GM11168 (cell line): Measurements from ENCODE around the gene GLIS2.

ENCODE experiments used
- in situ Hi-C: fragments of 300-500 bp; cut with MboI; formaldehyde crosslinking; loops from one replicate; pipeline ENCODE4 v1.12.0; 2022; ENCODE audit warnings: low sequenced_read_pairs; ENCODE audit not compliant: unreplicated experiment

The GLIS2 gene

DNA sequence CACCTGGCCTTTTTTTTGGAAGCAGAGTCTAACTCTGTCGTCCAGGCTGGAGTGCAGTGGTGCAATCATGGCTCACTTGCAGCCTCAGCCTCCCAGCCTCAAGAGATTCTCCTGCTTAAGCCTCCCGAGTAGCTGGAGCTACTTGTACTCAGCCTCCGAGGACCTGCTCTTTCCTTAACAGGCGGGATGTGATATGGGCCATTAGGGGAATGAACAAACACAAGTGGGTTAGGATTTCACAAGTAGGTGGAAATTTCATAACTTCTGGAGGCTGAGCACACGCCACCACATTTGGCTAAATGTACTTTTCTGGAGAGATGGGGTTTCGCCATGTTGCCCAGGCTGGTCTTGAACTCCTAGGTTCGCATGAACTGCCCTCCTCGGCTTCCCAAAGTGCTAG lies 31.1 kb downstream of the GLIS2 start:
- in situ Hi-C loops: no loop called here

DNA sequence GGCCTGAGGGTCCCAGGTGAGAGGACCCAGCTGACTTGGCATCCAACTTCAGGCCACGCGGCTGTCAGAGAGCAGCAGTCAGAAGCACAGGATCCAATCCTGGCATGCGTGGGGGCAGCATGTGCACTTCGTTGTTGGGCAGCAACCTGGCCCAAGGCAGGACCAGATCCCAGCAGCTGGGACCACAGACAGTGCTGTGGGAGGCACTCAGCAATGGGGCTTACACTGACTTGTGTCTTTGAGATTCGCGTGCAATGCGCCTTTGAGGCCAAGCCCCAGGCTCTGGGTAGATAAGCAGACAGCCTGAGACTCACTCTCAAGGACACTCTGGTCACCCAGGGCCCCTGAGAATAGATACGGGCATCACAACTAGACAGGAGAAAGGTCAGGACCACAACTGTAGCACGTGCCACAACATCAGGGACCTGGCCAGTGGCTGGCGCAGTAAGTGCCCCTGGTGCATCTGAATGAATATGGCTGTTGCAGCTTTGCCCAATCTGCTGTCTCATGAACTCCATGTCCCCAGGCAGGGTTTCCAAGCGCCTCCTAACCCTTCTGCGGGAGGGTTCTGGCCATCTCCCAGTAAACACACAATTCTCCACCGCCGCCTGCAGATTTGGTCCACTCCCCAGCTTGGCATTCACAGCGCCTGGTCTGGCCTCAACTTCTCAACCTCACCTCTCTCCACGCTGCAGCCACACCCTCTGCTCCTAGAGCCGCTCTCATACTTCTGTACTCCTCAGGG lies 32.1 kb downstream of the GLIS2 start:
- in situ Hi-C loops: no loop called here

DNA sequence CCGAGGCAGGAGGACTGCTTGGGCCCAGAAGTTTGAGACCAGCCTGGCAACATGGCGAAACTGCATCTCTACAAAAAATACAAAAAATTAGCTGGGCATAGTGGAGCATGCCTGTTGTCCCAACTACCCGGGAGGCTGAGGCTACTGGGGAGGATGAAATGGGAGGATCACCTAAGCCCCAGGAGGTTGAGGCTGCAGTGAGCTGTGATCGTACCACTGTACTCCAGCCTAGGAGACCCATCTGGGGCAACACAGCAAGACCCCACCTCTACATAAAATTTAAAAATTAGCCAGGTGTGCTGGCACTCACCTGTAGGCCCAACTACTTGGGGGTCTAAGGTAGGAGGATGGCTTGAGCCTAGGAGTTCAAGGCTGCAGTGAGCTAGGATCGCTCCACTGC lies 33.5 kb downstream of the GLIS2 start:
- in situ Hi-C loops: no loop called here

DNA sequence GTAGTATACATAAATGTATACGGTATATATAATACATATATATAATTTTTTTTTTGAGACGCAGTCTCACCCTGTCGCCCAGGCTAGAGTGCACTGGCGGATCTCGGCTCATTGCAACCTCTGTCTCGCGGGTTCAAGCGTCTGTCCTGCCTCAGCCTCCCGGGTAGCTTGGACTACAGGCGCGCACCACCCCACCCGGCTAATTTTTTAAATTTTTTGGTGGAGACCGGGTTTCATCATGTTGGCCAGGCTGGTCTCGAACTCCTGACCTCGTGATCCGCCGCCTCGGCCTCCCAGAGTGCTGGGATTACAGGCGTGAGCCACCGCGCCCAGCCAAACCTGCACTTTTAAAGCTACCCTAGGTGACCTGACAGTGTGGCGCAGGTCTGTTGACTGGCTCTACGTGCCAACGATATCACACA lies 34.5 kb downstream of the GLIS2 start:
- in situ Hi-C loops: no loop called here

DNA sequence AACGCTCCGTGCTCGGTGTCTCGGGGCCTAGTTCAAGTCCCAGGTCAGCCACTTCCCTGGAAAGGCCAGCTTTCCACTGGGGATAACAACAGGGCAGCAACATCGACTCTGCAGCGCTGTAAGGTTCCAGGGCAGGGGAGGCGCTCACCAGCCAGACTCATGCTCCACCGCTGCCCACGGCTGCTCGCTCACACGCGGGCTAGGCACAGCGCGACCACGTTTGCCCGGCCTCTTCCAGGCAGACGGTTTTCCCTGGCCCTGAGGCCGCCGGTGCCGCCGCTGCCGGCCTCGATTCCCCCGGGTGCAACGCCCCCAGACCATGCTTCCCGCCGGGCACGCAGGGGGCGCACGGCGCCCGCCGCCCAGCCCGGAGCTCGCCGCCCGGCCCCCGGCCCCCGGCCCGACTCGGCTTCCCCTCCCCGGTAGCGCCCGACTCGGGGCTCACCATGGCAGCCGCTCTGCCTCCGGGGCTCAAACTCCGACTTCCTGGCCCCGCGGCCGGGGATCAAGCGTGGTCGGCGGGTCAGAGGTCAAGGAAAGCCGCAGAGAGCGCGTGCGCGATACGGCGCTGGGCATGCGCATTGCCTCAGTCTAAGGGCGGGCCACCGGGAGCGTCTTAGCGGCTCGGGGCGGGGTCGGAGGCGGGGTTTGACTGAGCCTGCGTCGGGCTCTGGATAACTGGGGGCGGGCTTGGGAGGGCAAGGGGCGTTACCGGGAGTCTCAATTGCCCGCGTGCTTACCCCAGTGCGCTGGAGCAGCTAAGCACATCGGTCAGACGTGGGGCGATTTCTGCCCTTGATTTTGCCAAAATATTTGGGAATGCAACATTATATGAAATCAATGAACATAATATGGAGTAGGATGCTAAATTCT lies 35.2 kb downstream of the GLIS2 start, which contains the start of gene PAM16:
TSS of gene PAM16 (minus strand) at position 535 of the 873 bp plus-strand sequence. CDS start at position 448, 87 bp downstream.
- in situ Hi-C loops: no loop called here

DNA sequence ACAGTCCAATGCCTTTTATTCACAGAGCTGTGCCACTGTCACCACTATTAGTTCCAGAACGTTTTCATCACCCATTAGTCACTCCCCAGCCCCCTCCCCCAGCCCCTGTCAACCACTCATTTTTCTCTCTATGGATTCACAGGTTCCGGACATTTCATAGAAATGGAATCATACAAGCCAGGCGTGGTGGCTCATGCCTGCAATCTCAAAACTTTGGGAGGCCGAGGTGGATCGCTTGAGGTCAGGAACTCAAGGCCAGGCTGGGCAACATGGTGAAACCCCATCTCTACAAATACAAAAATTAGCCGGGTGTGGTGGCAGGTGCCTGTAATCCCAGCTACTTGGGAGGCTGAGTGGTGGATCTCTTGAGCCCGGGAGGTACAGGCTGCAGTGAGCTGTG lies 36.0 kb downstream of the GLIS2 start:
- in situ Hi-C loops: no loop called here

DNA sequence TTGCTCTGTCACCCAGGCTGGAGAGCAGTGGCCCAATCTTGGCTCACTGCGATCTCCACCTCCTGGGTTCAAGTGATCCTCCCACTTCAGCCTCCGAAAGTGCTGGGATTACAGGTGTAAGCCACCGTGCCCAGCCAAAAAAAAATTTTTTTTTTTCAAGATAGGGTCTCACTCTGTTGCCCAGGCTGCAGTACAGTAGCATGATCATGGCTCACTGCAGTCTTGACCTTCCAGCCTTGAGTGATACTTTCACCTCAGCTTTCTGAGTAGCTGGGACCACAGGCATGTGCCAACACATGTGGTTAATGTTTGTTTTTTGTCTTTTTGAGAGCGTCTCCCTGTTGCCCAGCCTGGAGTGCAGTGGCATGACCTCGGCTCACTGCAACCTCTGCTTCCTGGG lies 37.0 kb downstream of the GLIS2 start:
- in situ Hi-C loops: no loop called here

DNA sequence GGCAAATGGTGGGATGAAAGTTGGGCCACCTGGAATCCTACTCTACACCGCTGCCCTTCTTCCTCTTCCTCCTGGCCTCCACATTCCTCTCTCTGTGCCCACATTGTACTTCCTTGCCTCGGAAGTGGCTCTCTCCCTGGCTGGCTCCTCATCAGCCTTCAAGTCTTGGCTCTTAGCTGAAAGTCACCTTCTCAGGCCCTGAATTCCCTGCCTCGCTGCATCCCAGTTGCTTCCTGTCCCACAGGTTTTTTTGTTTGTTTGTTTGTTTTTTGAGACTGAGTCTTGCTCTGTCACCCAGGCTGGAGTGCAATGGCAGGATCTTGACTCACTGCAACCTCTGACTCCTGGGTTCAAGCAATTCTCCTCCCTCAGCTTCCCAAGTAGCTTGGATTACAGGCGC lies 37.8 kb downstream of the GLIS2 start:
- in situ Hi-C loops: no loop called here

DNA sequence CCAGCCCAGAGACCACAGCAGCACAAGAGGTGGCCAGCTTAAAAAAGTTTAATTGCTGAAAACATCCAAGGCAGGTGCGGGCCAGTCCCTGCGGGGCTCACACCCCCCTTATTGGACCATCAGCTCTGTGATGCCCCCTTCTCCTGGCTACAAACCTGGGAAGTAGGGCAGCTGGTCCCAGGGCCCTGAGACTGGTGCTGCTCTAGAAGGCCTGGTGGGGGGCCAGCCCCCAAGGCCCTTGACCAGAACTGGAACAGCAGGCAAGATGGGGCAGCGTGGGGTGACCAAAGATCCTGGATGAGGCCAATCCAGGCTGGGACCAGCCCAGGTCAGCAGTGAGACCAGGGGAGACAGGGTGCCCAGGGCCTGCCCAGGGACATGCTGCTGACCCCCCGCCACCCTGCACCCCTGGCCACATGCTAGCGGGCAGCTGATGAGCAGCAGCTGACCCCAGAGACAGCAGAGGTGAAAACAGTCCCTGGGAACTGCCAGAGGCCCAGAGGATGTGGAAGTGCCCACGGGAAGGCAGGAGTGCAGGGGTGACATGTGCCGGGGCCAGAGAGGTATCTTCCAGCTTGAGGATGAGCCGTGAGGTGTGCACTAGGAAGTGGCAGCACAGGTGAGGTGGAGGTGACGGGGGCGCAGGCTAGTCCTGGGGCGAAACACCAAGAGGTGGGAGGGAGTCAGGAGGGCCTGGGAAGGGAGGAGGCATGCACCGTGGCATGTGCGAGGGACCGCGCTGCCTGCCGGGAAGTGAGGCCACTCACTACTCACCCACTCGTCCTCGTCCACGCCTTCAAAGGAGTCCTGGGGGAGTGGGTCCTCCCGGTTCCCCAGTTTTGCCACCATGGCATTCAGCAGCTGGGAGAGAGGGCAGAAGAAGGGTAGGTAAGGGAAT lies 38.9 kb downstream of the GLIS2 start:
- in situ Hi-C loops: no loop called here

DNA sequence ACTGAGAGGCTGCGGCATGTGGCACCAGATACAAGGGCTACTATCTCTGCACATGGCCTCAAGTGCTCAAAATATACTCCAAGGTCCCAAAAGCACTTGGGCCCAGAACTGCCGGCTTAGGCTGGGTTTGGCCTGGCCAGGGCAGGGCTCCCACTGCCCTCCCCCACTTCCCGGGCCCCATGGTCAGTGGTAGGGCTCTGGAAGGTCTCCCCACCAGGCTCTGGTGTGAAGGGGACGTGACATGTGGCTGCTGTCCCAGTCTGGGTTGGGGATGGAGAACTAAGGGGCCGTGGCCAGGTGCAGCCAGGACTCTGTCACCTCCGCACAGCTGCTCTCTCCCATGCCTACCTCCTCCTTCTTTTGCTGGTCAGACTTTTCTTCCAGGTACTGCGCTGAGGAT lies 41.0 kb downstream of the GLIS2 start:
- in situ Hi-C loops: no loop called here

DNA sequence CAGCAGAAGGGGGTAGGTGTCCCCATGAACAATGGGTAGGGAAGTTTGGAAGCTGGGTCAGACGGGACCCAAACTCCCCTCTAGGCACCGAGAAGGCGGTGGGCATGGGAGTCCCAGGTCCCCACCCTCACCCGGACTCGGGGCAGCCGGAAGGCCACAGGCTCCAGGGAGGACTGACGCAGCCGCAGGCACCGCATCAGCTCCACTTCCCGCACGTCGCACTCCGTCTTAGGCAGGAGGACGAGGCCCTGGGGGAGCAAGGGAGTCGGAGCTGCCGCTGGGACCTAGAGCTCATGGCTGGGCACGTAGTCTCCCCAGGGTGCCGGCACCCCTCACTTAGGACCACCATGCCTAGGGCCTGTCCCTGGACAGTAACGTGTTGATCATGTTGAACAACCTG lies 42.4 kb downstream of the GLIS2 start:
- in situ Hi-C loops: no loop called here

DNA sequence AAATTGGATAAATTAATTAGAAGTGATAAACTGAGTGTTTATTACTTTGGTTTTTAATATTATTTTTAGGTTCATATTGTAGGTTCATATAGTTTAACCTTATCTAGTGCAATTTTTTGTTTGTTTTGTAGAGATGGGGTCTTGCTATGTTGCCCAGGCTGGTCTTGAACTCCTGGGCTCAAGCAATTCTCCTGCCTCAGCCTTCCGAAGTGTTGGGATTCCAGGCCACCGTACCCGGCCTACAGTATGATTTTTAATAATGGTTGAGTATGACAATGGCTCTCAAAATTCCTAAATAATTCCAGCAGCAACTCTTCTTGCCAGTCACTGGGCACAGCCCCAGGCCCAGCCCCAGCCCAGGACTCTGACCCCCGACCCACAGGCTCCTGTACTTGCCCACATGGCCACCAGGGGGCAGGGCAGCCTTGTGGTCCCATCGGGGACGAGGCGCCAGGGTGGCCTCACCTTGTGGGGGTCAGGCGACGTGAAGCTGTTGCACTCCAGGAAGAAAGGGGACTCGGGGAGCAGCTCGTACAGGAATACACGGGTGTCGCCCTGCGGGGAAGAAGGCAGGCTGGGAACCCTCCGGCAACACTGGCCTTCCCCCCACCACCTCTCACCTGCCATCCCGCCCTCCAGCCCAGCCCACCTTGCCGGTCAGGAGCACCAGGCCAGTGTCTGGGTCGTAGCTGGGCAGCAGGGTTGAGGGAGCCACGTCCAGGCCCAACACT lies 43.1 kb downstream of the GLIS2 start:
- in situ Hi-C loops: no loop called here

DNA sequence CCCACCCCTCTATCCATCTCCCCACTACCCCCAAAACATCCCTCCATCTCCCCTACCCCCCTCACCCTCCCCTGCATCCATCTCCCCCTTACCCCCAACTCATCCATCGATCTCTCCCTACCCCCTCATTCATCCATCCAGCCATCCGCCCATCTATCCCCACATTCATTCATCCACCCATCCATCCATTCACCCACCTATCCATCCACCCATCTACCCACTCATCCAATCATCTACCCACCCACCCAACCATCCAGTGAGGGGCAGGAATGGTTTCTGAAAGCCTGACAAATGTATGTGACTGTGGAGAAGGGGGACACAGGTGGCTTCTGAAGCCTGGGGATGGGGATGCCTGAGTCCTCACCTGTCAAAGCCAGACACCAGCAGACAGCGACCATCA lies 44.0 kb downstream of the GLIS2 start:
- in situ Hi-C loops: no loop called here

DNA sequence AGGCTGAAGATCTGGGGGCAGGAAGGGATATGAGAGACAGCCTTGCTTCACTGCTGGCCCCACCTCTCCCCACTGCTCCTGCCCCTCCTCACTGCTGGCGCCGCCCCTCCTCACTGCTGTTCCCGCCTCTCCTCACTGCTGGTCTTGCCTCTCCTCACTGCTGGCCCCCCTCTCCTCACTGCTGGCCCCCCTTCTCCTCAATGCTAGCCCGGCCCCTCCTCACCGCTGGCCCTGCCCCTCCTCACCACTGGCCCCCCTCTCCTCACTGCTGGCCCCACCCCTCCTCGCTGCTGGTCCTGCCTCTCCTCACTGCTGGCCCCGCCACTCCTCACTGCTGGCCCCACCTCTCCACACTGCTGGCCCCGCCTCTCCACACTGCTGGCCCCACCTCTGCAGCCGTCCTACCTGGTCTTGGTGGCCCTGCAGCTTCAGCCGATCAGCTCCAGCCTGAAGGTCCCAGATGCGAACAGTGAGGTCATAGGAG lies 44.7 kb downstream of the GLIS2 start:
- in situ Hi-C loops: no loop called here

DNA sequence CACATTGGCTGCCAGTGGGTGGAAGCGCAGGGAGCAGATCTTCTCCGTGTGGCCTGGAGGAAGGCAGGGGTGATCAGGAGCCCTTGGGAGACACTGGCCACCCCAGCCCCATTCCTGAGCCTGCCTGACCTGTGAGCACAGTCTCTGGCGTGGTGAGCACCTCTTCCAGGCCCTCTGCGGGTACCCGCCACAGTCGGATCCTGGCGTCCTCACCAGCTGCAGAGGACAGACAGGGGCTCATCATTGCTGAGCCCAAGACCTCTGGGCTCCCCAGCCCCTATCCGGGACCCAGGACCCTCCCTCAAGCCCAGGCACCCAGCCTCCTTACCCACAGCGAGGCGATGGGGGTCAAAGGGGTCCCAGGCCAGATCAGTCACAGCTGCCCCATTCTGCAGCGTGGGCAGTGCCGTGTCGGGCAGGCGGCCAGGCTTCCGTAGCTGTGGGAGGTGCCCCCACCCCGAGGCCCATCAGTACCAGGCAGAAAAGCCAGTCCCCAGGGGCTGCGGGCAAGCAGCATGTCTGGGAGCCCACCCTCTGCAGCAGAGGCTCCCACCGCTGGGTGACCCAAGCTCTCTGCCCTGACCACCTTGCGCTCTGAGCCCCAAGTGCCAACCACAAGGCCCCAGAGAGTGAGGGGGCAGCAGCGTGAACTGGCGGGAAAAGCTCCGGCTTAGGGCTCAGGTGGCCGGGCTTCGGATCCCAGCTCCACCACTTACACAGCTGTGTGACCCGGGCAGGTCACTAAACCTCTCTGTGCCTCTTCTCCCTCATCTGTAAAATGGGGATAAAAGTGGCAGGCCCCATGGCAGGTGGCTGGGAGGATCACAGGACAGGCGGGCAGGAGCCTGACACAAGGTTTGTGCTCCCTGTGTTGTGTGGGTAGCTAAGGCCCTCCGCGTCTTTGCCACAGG lies 45.4 kb downstream of the GLIS2 start:
- in situ Hi-C loops: no loop called here

DNA sequence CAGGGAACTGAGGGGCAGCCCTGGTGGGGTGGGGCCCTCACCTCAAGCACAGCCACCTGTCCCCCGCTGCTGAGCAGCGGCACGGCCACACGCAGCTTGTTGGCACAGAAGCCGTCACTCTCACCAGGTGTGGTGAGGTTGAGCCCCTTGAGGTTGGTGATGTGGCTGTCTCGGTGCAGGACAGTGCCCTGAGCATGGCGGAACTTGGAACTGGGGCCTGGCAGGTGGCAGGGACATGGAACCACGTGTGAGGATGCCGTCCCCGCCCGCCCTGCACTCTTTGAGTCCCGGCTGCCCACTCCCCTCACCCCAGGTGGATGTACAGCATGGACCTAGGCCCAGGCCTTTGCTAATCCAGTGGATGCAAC lies 46.1 kb downstream of the GLIS2 start:
- in situ Hi-C loops: no loop called here

DNA sequence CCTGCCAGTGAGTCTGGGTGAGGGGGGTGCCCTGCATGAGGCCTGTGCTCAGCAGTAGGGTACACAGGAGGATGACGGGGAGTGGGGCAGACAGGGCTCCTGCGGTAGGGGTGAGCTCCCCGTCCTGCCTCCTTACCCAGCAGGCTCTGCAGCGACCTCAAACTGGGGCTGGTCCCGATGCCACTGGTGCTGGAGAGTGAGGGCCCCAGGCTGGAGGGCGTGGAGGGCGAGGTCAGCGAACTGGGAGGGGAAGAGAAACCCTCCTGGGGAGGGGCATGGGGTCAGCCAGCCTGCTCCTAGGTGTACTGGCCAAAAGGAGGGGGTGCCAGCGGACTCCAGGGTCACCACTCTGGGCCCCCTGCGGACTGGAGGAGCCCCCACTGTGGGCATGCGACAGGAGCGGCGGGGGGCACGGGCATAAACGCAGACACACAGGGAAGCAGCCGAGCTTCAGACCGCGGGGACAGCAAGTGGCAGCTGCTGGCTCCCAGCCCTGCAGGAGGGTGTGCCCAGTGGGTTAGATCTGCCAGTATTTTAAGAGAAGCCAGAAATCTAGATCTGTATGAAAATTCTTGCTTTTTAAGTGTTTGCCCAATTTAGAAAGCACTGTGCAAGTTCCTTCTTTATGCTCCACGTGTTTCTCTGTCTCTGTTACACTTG lies 46.7 kb downstream of the GLIS2 start:
- in situ Hi-C loops: no loop called here
